Activated CD4-positive, CD25-positive, alpha-beta regulatory T cell (primary cell): ENCODE results near the gene USP53.
"Not testable (repeated sequence)": the region's sequence is repeated elsewhere in the genome, so short reads cannot be mapped to it uniquely, and the experiment has no call there.

Experiments
- DNase-seq, 4 experiments: peaks; one replicate each; lab custom pipeline; 2025; lab: John Stamatoyannopoulos, UW

The USP53 gene

DNA sequence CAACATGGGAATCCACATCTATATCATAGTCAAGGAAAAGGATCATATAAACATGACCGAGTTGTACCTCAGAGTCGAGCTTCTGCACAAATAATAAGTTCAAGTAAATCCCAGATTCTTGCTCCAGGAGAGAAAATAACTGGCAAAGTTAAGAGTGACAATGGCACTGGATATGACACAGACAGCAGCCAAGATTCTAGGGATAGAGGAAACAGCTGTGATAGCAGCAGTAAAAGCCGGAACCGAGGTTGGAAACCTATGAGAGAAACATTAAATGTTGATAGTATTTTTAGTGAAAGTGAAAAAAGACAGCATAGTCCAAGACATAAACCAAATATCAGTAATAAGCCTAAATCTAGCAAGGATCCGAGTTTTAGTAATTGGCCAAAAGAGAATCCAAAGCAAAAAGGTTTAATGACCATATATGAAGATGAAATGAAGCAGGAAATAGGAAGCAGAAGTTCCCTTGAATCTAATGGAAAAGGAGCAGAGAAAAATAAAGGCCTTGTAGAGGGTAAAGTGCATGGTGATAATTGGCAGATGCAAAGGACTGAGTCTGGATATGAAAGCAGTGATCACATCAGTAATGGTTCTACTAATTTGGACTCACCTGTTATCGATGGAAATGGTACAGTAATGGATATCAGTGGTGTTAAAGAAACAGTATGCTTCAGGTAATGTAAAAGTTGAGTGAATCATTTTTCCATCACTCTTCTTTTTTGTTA lies 59.0 kb downstream of the USP53 start:
- DNase-seq = no peak

GRCh38 chr4:119279541-119279940 lies 67.0 kb downstream of the USP53 start:
- not testable (repeated sequence) for DNase-seq

- DNase-seq = not testable (repeated sequence)
Observed at GRCh38 chr4:119279945-119280344, 67.4 kb downstream of the USP53 start.

DNA sequence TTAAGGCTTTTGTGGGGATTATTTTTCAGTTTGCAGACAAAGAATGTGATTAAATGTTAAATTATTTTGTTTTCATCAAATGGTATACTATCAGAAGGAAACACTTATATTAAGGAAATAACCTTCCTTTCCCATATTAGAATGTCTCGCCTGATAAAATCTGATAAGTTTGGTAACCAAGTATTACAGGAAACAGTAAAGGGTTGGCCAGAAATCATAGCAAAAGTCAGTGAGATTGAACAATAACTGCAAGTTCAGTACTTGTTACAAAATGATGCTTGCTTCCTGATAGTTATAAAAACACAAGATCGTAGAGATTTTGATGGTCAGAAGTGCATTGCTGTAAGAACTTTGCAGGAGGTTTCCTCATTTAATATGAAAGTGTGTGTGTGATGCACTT lies 68.9 kb downstream of the USP53 start:
- DNase-seq = no peak

DNA sequence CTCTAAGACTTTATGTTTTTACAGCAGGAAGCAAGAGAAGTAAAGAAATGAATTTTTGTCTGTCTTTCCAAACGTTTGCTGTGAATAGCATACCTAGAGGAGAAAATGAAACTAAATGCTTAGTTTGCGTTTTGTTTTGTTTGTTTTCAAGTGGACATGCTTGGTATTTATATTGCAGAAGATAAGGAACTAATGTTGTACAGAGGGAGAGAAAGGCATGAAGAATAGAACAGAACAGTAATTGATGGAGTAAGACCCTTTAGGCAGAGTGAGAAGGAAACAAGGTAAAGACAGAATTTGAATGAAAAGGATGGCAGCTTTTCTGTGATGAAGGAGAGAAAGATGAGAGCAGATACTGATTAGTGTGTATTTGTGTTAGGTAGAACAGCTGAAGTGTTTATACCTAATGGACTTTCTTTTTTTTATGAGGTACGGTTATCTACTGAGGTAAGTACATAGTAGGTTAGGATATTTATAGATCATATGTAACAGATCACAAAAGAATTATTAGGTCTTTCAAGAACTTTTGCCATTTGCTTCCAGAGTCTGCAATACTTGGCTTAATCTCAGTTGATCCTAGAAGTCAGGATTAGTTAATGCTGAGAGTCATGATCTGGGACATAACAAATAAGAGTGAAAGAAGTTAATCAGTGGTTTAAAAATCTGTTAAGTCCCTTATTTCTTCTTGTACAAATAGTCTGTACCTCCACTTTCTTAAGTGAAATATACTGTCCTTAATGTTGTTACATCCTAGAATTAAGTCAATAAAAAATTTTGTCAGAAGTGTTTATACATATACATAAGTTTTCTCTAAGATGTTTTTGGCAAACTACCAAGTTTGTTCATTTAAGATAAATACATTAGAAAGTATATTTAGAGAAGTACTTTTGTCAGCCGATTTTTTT lies 72.6 kb downstream of the USP53 start:
- no peak for DNase-seq

DNA sequence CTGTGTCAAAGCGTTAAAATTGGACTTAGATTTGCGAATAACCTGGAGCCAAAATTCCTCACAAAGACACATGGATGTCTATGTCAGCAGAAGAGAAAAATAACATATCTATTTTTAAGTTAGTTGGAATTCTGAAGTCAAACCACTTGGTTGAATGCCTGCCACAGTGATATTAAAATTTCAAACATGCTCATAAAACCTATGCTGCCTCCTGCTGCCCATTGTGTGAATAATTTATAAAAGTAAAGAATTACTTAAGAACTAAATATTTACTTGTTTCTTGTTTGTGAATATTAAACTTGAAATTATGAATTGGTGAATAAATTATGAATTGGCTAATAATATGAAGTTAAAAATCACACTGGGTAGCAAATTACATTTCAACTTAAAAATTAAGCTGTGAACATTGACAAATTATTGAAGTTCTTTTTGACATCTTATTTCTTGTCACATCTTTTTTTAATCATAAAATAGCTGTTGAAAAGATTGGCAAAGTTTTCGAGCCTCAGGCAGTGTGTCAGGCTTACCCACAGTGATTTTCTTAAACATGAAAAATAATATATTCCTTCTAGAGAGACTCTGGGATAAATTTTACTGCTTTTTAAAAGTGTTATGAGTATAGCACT lies 74.0 kb downstream of the USP53 start:
- no peak for DNase-seq

- no peak for DNase-seq
Observed at GRCh38 chr4:119289313-119289712, 76.8 kb downstream of the USP53 start.

DNA sequence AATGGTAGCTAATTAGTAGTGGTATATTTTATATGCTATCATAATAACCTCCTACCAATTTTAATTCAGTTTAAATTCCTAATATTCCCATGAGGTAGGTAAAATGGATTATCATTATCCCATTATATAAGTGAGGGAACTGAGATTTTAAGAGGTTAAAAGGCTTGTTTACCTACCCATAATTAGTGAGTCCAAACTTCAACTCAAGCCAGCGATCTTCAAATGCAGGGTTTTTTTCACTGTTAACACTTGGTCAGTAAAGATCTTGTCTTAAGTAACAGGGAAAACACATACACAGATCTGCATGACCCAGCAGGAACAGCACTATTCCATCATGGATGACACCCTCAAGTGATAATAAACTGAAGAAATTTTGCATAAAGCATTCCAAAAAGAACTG lies 78.1 kb downstream of the USP53 start:
- DNase-seq = no peak

- DNase-seq = no peak
Observed at GRCh38 chr4:119296356-119296755, 83.8 kb downstream of the USP53 start.

DNA sequence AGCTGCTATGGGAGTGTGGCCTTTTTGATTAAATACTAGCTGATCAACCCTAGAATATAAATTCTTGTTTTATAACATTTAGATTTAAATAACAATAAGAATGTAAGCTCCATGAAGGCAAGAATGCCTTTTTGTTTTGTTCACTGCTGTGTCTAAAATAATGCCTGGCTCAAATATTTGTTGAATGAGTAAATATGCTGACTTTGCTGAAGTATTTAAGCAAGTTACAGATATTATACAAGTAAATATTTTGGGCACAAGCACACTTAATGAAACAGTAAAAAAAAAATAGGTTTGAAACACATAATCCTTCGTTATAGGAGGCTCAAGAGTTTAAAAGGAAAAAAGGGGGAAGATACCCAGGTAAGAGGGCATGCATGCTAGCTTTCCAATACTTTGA lies 85.3 kb downstream of the USP53 start:
- DNase-seq = no peak

- DNase-seq = no peak
Observed at GRCh38 chr4:119299260-119299671, 86.8 kb downstream of the USP53 start.

- DNase-seq = no peak
Observed at GRCh38 chr4:119299741-119300100, 87.2 kb downstream of the USP53 start.

DNA sequence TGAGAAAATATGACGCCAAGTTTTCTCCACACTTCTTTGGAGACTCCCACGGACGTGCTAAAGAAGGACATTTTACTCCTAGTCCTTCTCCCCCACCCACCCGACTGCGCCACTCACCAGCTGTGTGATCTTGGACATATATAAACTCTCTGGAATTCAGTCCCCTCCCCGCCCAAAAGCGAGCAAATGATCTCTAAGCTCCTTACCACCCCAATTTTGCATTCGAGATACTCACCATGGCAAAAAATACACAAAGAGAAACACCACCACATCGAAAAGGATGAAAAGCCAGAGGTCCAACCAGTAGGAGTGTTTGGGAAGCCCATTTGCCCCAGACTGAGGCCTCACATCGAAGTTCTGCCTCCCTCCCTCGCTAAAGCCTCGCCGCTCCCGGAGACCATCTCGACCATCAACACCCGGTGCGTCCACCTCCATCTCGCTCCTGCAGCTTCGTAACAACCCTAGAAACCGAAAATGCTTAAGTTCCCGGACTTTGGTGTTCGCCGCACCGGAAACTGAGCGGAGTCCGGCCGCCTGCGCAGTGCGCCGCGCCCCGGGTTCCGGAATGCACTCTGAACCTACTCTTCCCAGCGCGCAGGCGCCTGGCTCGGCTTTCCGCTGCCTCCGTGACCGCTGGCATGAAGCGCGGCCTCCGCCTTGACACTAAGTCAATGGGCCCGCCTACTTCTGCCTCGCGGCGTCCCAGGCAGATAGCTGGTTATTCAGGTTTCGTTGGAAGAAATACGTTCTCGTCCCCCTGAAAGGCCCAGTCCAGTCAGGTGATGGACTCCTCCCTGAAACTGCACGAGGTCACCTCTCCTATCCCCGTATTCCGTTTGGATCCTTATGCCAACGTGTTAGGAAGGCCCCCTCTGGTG lies 87.8 kb downstream of the USP53 start:
- DNase-seq = no peak

DNA sequence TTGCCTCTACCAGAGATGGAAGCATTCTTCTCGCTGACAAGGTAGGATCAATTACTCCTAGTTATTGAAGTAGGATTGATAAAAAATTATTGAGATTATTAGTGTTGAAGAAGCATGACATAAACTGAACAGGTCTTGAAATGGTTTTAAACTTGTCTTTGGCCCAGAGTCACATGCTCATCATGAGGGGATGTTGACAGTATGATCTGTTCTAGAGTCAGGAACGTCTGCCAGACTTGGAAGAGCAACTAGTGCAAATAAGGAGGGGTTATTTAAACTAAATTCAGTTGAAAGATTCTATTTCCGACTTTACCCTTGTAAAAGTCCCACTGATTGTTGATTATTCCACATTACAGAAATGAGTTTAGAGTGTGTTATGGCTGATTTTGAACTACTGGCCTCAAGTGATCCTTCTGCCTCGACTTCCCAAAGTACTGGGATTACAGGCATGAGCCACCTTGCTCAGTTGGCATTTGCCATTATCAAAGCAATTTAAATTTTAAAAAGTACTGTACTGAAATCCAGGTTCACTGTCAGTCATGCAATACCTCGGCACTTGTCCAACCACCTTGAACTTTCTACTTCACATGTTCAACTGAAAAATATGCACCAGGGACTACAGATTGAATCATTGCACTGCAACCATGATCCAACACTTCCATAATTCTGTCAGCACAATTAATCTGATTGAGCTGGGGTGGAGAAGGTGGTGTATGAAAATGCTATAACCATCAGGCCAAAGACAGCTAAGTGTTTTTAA lies 89.7 kb downstream of the USP53 start:
- DNase-seq = no peak

DNA sequence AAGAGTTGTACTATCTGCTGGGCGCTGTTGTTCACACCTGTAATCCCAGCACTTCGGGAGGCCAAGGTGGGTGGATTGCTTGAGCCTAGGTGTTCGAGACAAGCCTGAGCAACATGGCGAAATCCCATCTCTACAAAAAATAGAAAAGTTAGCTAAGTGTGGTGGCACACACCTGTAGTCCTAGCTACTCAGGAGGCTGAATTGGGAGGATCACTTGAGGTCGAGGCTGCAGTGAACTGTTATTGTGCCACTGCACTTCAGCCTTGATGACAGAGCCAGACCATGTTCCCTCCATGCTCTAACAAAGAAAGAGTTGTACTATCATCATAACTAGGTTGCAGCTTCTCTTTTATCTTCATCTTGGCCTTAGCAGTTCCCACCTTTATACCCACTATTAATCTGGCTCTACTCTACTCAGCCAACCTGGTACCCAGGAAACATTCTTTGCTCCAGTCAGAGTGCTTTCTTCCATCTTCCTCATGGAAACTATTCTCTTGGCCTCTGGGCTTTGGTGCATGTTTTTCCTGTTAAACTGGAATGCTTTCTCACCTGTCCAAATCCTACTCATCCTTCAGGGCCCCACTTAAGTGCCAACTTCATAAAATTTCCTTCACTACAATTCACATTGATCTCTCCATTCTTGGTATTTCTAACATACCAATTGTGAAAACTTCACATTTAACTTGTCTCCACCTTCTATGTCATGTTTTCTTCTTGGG lies 91.2 kb downstream of the USP53 start:
- no peak for DNase-seq

- DNase-seq = no peak
Observed at GRCh38 chr4:119304431-119304830, 91.9 kb downstream of the USP53 start.

DNA sequence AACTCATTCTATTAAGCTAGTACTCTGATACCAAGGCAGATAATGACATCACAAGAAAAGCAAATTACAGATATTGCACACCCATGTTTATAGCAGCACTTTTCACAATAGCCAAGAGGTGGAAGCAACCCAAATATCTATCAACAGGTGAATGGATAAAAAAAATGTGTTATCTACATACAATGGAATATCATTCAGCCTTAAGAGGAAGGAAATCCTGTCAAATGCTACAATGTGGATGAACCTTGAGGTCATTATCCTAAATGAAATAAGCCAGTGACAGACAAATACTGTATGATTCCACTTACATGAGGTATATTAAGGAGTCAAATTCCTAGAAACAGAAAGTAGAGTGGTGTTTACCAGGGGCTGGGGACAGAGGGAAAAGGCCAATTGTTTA lies 95.1 kb downstream of the USP53 start:
- DNase-seq = no peak

GRCh38 chr4:119310826-119311225 lies 98.3 kb downstream of the USP53 start:
- no peak for DNase-seq

DNA sequence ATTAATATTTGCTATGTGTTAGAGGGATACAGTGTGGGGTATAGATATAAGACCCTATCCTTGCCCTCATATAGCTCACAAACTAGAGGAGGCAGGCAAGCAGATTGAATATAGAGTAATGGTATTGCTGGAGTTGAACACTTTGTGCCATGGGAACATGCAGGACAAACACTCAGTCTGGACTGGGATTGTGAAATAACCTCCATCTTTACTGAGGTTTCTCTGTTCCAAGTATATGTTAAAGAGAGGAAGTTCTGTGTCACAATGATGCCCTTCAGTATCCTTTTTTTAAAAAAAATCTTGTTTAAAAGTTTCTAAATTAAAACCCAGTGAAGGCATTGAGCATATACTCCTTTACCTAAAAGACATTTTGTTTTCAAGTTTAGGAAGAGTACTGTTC lies 100.7 kb downstream of the USP53 start:
- DNase-seq = no peak

GRCh38 chr4:119314356-119314755 lies 101.8 kb downstream of the USP53 start:
- DNase-seq = no peak

- DNase-seq = no peak
Observed at GRCh38 chr4:119315036-119315435, 102.5 kb downstream of the USP53 start.
